Brain microvascular endothelial cell (primary cell): ENCODE results near the gene TDRD12.

ENCODE experiments used
- DNase-seq: peaks from one replicate; pipeline ENCODE4 v3.0.0-alpha.2; 2020
- H3K27ac ChIP-seq: fragments of 250-450 bp; sonication (Bioruptor Pico); 2 replicates; pipeline ENCODE4 v1.5.1; 2020; ENCODE audit warnings: mild to moderate bottlenecking, moderate library complexity
- H3K27me3 ChIP-seq: fragments of 250-450 bp; sonication (Bioruptor Pico); replicated peaks from 2 replicates; pipeline ENCODE4 v1.5.1; 2020; ENCODE audit warnings: mild to moderate bottlenecking
- H3K36me3 ChIP-seq: fragments of 250-450 bp; sonication (Bioruptor Pico); replicated peaks from 2 replicates; pipeline ENCODE4 v1.5.1; 2020; ENCODE audit warnings: mild to moderate bottlenecking
- H3K4me3 ChIP-seq: 2 replicates; pipeline ENCODE4 v1.5.1; 2011; ENCODE audit warnings: low read depth, mild to moderate bottlenecking, control low read depth, low read length, moderate library complexity
- CTCF ChIP-seq: IDR thresholded peaks from 2 replicates; pipeline ENCODE4 v1.5.1; 2011; ENCODE audit warnings: low read depth, mild to moderate bottlenecking, moderate library complexity, low read length, control low read depth, inconsistent platforms; ENCODE audit errors: missing control alignments
- in situ Hi-C: cut with HindIII; loops from 2 replicates; pipeline ENCODE4 v1.10.0; 2017; ENCODE audit warnings: low sequenced_read_pairs, low pct_ligation_motif_present

TDRD12 gene

DNA sequence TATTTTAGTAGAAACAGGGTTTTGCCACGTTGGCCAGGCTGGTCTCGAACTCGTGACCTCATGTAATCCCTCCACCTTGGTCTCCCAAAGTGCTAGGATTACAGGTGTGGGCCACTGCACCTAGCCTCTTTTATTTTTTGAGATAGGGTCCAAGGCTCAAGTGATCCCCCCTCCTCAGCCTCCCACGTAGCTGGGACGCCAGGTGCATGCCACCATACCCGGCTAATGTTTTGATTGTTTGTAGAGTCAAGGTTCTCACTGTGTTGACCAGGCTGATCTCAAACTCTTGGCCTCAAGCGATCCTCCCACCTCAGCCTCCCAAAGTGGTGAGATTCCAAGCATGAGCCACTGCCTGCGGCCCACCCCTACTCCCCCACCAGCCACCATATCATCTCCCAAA, 143.7 kb downstream of the TDRD12 start:
- Histone ChIP-seq H3K36me3 (no peaks in the 10 kb centered on the region), H3K27me3 (no peaks in the 10 kb centered on the region), H3K27ac (no peak overlapping the region), H3K4me3 (no peak overlapping the region)
- no peak for DNase-seq
- in situ Hi-C loops = no loop called here
- TF ChIP-seq CTCF = no peak

- Histone ChIP-seq H3K27me3 (no peaks in the 10 kb centered on the region), H3K27ac (no peak overlapping the region), H3K36me3 (no peaks in the 10 kb centered on the region), H3K4me3 (no peak overlapping the region)
- no peak for TF ChIP-seq CTCF
- in situ Hi-C loops = no loop called here
- no peak for DNase-seq
Measured at GRCh38 chr19:32863841-32864240, 144.3 kb downstream of the TDRD12 start.

GRCh38 chr19:32864318-32865007, 144.9 kb downstream of the TDRD12 start:
- no peaks in the 10 kb centered on the region for H3K27me3 ChIP-seq
- H3K36me3 ChIP-seq = no peaks in the 10 kb centered on the region
- TF ChIP-seq CTCF = no peak
- in situ Hi-C loops = no loop called here
- no peak overlapping the region for H3K27ac ChIP-seq
- no peak overlapping the region for H3K4me3 ChIP-seq
- no peak for DNase-seq

DNA sequence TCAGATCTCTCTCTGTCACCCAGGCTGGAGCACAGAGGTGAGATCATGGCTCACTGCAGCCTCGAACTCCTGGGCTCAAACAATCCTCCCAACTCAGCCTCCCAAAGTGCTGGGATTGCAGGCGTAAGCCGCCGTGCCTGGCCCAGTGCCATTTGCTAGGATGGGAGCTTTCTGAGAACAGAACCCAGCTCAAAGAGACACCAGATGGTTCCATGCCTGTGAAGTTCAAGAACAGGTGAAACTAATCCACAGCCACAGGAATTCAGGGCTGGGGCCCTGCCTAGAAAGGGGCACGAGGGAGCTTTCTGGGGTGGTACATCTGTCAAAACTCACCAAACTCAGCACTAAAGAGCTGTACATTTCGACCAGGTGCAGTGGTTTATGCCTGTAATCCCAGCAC, 145.8 kb downstream of the TDRD12 start:
- H3K27ac ChIP-seq = no peak overlapping the region
- no peaks in the 10 kb centered on the region for H3K36me3 ChIP-seq
- in situ Hi-C loops = no loop called here
- no peak for TF ChIP-seq CTCF
- H3K4me3 ChIP-seq = no peak overlapping the region
- DNase-seq = no peak
- H3K27me3 ChIP-seq = no peaks in the 10 kb centered on the region

DNA sequence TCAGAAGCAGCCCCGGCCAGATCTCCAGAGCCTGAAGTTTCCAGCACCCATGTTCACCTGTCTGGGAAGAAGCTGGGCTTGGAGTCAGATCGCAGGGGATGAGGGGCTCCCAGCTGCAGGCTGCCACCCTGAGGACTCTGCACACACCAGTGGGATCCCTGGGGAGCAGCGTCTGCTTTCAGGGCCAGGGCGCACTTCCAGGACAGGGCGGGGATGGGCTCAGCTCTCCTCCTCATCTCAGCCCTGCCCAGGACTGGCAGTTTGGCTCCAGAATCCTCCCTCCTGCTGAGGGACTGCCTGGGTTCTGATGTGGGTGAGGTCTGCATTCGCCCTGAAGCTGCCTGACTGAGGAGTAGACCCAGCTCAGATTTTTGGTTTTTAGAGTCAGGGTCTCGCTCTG, 146.5 kb downstream of the TDRD12 start:
- TF ChIP-seq CTCF = no peak
- no peak overlapping the region for H3K4me3 ChIP-seq
- in situ Hi-C loops = no loop called here
- no peak overlapping the region for H3K27ac ChIP-seq
- DNase-seq = no peak
- no peaks in the 10 kb centered on the region for H3K36me3 ChIP-seq
- H3K27me3 ChIP-seq = no peaks in the 10 kb centered on the region
